Ureter (tissue), 1 donor: Measurements from ENCODE around the gene TBX18. TPM values are rescaled to one million over a fixed set of nuclear protein-coding genes. Genes with fewer than 3 reads are reported as not detected.

Source experiments
- DNase-seq: peaks from one replicate; pipeline ENCODE4 v3.0.0-alpha.2; 2020; ENCODE audit warnings: low spot score
- total RNA-seq: library from RNA; stranded (reverse); gene quantifications from one replicate; pipeline ENCODE4 v1.2.4, GENCODE V29; 2023
- donor health status: DM: yes; HTN: yes; CAD: no.

The TBX18 gene
- total RNA-seq, 1 donor from 2014 or later: 84.1 TPM

DNA sequence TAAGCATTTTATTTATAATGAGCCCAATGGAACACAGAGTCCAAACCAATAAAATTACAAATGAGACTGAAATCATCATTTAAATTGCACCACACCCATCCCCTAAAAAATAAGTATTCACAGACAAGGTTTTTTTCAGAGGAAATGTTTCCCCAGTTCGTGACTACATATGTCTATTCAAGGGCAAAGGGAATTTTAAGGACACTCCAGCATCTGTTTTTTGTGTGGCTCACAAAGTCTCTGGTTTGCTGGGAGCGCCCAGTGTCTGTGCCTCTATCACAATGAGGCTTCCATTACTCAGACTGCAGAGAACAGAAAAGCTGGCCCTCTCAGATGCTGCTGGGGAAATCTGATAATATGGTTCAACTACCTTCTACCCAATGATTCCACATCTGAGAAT is 16.0 kb downstream of the TBX18 start:
- DNase-seq: no peak

DNA sequence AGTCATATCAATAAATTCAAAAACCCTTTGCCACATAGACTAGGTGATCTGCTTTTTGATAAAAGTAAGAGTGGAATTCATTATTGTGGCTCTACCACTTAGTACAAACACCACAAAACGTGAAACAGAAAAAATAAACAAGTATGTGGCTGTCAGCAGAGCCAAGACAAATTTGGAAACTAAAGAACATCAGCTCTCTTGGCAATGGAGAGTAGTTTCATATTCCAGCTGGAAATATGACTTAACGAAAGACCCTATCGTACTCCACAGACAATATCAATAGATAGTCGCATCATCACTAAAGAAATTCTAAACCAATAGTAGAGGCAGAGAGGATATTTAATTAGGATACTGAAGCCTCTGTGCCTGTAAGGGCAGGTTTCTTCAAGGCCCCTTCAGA is 20.8 kb downstream of the TBX18 start:
- DNase-seq: no peak

DNA sequence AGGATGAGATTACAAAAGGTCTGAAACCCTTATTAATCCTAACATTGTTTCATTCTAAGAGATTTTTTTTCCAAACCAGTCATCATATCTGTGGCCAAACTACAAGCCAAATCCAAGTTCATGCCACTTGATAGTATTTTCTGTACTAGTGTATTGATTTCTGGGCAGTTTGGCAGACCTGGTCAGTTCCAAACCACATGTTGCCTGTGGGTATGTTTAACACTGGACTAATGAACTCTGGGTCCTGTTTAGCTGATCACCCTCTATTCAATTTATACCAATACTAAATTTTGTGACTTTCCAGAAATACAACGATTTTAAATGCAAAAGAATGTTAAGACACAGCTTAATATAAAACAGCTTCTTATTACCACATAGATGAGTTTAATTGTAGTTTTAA is 24.0 kb downstream of the TBX18 start:
- no peak for DNase-seq

DNA sequence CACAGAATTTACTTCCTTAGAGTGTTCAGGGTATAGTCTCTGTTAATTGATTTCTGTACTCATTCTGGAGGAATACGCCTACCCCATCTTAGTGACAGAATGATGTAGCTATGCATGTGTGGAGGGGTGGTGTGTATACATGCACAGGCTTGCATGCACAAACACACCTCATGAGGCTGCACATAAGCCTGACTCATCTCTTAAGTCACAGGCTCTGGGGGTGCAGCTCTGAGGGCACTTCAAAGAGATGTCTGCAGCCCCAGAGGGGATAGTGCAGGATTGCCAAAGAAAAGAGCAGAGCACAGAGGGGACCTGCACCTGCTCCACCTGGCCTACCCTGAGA is 24.6 kb downstream of the TBX18 start:
- no peak for DNase-seq

DNA sequence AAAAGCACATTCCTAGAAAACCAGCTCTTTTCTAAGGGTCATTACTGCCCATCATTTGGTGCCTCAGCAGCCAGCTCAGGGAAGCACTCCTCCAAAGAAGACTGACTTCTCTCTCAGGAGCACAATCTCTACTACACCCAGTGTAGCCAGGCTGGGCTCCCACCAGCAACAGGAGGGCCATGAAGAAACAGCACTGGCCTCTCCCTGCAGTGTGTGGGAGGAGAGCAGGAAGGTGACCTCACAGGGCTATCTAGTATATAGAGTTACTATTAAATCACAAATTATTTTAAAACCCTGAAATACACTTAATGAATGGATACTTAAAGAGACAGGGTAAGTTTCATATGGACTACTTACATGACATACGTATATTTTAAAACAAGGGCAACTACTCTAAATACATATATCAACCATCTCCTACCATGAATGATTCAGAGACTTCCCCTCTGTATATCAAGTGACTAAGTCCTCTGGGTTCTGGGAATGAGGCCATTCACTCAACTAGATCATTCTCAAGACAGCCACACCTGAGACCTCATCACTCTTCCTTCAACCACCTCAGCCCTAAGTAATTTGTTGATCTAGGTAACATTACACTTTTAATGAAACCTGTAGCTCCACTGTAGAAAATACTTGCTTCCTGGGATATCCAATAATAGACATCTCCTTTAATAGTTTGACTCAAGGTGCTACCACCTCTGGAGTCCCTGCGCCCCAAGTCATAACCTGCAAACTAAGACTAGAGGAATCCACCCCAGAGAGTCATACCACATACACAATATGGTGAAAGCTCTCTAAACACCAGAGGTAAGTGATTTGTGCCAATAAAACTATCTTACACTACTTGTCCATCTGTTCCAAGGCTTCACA is 25.2 kb downstream of the TBX18 start:
- DNase-seq: no peak

DNA sequence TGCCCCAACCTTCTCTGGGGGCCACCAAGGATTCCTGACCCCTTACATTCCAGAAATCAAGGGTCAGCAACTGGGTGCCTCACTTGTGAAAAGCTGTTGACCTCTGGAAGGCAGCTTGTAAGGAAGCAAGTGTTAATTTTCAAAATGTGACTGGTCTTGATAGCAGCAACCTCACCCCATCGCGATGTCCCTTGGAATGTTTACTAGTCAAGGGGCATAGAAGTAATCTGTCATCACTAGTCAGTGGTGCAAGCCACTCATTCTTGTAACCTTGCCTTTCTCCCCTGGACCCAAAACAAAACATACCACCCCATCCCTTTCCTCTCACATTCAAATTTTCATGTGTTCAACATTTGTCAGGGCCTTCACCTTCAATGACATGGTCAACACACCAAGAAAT is 30.5 kb downstream of the TBX18 start:
- no peak for DNase-seq

DNA sequence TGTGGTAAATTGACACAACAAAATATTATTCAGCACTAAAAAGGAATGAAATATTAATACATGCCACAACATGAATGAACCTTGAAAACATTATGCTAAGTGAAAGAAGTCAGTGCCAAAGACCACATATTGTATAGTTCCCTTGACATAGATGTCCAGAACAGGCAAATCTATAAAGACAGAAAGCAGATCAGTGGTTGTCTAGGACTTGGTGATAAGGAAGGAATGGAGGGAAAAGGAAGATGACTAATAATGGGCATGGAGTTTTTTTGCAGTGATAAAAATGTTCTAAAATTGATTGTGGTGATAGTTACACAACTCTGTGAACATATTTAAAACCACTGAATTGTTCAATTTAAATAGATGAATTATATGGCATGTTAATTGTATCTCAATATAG is 32.5 kb downstream of the TBX18 start:
- DNase-seq: no peak

DNA sequence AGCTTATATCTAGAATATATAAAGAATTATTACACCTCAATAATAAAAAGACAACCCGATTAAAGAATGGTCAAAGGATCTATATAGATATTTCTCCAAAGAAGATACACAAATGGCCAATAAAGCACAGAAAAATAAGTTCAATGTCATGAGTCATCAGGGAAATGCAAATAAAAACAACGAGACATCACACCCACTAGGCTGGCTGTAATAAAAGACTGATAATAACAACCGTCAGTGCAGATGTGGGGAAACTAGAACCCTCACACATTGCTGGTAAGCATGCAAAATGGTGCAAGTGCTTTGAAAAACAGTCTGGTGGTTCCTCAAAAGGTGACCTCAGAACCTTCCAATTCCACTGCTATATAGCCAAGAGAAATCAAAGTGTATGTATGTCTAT is 33.0 kb downstream of the TBX18 start:
- no peak for DNase-seq

DNA sequence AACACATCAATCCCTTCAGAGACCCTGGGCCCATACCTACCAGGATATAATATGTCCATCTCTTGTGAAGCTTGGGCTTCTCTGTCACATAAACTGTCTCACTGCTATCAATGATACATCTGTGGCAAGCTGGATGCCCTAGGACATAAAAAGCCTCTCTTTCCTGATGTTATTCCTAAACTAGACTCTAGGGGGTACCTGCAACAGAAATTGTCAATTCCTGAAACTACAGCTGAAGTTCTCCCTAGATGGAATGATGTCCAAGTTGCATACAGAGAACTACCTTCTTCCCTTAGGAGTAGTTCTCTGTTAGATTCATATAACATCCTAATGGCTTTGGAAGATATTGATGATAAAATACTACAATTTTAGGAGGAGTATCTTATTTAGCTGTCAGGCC is 35.8 kb downstream of the TBX18 start:
- DNase-seq: no peak

DNA sequence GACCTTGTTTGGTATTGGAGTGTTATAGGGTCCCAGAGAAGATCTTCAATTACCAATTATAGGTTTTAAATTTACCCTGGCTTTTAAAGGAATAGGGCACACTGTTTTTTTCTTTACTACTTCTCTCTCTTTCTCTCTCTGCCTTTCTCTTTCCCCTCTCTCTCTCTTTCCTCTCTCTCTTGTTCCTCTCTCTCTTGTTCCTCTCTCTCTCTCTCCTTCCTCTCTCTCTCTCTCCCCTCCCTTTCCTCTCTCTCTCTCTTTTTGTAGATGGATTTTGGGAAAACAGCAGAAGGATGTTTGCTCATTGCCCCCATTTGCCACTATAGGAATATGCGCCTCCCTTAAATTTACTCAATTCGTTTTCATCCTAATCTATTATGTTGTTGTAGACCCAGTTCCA is 45.2 kb downstream of the TBX18 start:
- no peak for DNase-seq

DNA sequence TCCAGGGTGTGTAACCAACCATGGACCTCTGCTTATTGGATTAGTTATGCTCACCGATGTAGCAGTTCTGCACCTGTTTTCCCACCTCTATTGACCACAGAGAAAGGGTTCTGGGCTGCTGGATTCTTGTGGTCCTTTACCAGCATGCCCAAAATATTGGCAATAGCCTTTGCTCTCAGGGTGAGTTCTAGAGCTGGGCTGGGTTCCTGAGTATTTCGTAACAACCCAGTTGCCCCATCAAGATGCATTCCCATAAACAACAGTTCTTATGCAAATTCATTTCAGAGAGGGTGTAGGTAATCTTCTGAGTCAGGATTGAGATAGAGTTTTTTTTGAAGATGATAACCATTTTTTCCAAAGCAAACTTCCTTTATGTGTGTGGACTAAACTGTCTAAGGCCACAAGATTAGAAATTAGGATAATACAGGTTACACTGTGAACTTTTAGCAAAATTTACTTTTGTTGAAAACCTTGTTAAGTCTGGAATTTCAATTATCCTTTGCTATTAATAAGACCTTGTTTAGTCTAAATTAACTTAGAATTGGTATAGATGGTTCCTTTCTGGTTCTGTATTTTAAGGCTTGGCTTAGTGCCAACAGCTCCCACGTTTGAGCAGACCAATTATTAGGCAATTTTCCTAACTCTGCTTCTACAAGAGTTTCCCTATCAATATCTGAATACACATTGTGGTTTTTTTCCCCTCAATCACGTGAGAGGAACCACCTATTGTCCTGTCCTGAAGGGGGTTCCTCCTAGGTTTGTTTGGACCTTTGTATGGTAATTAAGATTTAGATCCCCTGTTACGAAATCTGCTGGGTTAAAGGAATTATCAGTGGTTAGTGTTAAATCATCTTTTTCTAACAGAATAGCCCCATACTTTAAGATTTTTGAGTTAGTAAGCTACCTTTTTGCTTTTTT is 46.1 kb downstream of the TBX18 start:
- DNase-seq: no peak

DNA sequence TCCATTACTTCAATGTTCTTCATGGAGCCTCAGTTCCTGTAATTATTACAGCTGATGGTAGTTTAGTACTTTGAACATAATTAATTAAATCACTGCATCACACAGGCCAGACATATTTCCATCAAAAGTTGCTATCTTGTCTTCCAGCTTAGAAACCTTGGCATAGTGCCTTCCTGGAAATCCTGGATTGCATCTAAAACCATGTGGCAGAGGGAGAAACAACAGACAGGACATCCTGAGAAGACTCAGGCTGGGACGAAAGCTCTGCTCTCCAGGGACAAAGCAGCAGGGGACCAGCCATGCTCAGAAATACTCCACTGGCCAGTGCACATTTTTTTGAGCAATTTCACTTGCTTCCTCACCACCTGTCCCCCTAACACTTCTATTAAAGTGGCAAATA is 55.3 kb downstream of the TBX18 start:
- no peak for DNase-seq

DNA sequence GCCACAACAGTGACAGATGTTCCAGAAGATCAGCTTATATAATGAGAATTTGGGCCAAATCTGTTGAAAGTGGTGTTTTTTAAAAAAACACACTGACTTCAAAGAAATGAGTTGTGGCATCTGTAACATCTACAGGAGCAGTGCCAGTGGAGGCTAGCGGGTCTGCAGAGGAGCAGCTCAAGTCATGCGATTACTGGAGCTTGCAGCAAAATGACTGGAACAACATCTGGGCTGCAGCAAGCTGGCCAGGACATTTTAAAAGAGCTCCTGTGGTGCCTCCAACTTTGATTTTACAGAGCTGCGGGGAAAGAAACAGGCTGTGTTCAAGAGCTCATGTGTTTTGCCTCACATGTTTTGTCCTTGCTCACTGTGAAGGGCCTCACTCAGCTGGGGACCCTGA is 57.2 kb downstream of the TBX18 start:
- DNase-seq: no peak

DNA sequence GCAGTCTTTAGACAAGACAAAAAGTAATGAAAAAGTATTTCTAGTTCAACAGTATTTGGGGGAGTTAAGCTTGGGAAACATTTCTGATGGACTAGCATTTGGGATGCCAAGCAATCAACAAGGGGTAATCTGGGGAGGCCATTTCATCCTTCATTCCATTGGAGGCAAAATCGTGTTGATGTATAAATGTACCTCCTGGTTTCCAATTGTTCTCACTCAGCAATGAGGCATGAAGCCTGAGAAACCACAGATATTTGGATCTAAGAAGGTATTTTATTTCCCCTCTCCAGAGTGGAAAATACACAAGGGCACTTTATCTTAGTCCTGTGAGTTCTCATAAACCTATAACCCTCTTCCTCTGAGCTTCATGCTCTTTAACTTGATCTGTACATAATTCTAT is 68.2 kb downstream of the TBX18 start:
- DNase-seq: no peak

DNA sequence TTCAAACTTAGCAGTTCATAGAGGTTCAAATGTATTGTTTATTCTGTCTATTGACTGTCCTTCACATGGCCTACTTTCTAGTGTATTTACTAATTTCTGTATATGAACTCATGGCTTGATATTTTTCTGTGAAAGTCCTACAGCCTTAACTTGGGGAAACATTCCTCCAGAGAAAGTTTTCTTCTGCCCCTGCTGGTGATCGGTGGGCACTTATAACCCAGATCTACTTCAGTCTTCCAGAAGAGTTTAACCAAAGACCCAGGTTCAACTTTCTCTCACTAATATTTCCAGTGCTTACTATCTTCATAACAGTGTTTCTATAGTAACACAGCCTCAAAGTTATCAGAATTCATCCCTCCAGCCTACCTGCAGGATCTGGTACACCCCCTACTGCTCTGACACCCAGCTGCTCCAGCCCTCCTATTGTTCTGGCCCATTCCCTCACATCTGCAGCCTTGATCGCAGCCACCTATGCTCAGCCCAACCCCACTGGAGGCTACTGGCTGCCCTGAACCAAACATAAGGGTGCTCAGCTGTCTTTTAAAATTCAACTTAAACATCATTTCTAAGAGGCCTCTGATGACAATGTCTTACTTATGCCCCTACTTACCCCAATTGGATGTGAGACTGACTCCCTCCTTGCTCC is 72.3 kb downstream of the TBX18 start:
- no peak for DNase-seq

DNA sequence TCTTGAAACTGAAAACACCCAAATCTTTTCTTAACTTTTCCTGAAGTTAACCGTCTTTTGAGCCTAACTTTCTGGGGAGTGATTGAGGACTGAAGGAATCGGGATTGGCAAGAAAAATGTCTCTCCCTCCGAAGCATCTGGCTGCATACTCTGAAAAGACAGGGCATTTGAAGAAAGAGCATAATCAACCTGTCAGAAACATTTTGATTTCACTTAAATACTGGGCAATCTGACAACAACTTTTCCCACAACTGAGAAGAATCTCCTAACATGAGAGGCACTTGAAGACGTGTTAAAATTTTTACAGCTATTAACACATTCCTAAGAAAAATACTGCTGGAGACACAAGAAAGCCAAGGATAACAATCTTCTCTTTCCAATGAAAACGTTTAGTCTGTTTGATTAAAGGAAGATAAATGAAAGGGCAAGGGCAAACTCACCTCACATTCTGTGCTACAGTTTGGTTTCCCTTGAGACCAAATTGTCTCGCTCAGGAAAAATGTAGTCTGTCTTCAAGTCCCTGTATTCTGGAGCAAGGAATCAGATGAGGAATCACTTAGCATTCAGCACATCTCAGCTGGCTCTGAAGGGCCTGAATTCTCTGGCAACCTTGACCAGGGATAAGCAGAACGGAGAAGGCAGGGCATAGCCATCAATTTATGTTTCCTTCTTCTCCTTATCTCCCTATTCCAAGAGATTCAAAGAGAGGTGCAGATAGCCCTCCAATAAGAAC is 76.1 kb downstream of the TBX18 start:
- DNase-seq: no peak

DNA sequence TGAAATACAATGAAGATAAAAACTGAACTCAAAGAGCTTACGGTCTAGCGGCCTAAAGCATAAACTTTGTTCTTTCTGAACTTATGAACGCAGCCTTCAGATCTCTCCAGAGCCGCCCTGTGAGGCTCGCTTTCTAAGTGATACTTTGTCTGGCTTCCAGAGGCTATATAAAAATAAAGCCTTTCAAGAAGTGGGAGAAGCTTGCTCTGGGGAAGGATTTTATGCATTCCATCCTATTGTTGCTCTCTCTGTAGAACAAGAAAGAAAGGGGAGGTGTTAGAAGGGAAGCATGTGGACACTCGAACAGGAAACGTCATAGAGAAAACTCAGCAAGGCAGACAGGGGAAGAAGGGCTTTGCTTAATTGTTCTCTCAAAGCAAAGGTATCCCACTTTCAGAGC is 77.0 kb downstream of the TBX18 start:
- DNase-seq: no peak

DNA sequence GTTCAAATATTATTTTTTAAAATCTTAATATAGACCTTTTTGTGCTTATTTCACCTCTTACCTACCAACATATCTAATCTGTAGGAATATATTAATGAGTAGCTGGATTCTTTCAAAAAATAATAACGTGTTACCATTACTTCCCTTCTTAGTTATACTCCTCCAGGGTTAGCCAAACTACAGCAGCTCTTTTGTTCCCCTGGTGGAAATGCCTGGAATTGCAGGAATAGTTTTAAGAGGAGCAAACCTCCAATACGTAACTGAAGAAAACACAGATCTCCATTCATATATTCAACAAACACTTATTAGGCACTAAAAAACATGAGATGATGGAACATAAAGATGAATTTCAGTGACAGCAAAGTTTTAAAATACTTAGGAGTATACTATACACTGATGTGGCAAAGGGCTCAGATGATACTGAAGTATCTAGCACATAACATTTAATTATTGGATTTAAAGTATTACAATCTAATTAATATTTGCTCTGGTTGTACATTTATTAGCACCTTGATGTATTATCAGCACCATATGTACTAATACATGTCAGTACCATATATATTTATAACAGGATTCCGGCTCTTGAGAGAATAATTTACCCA is 78.3 kb downstream of the TBX18 start:
- no peak for DNase-seq

DNA sequence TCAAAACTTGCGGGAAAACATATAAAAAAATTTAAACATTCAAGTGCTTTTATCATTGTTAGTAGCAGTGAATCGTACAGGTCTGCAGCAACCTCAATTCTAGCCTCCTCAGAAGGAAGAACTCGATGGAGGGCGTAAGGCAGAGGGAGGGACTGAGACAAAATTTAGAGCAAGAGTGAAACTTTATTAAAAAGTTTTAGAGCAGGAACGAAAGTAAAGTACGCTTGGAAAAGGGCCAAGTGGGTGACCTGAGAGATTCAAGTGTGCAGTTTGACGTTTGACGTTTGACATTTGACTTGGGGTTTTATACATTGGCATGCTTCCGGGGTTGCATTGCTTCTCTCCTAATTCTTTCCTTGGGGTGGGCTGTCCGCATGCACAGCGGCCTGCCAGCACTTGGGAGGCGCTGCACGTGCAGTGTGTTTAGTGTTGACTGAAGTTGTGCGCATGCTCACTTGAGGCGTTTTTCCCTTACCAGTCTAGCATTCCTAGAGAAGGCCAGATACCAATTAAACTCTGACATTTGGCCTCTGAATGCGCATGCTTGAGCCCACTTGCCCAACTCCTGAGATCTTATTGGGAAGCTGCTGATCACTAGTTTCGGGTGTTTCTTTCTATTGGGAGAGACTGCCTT is 82.6 kb downstream of the TBX18 start:
- DNase-seq: no peak

DNA sequence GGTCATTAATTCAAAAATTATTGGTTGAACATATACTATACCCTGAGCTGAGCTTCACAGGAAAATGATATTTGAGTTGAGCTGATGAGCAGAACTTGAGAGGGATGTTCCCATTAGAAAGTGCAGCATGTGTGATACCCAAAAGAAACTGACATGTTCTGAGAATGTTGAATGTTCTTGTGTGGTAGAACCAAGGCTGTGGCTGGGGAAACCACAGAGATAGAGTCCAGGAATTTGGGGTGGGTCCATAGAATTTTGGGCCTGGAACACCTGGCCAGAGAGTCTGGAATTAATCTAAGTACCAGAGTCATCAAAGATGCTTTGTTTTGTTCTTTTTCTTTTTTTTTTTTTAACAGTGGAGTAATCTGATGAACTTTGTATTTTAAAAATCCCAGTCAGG is 88.7 kb downstream of the TBX18 start:
- no peak for DNase-seq

DNA sequence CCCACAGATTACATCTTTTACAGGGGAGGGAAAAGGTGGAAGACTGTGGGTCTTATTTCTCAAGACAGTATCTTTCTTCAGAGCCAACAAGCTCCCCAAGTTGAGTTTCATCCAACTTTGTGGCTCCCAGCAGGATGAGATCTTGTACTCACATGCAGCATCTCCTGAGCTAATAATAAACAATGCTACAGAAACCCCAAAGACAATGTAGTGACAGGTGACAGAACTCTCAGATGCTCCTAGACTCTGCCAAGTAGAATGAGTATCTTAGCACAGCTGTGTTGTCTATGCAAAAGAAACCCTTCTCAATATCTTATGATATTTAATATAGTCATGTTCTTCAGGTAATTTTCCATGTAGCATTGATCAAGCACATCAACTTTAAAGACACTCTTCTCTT is 90.0 kb downstream of the TBX18 start:
- no peak for DNase-seq
